Testis (tissue), 2 donors: Measurements from ENCODE around the gene CADPS2.

Experiments used
- CTCF ChIP-seq, 3 experiments: fragments of 450-650 bp in 2 of 3; fragments of 200-600 bp in 1 of 3; sonication (generic) in 1 of 3; IDR thresholded peaks; one replicate each; pipeline ENCODE4 v1.5.1; 2016 to 2019; ENCODE audit warnings: antibody characterized with exemption in 3 of 3, mild to moderate bottlenecking in 2 of 3, moderate library complexity in 1 of 3
- POLR2A ChIP-seq: fragments of 450-650 bp; IDR thresholded peaks from one replicate; pipeline ENCODE4 v1.6.1; 2017; ENCODE audit warnings: antibody characterized with exemption, mild to moderate bottlenecking, moderate library complexity

- TF ChIP-seq CTCF (IDR thresholded peaks at IDR 0.05): no peak
- no peak for TF ChIP-seq POLR2A
These were observed 269.3 kb downstream of the CADPS2 start for GRCh38 chr7:122616951-122617350.
